ENCODE data around the gene RPL10A.
"Not testable (repeated sequence)": the region's sequence is repeated elsewhere in the genome, so short reads cannot be mapped to it uniquely, and the experiment has no call there.

Gene RPL10A

GRCh38 chr6:35515939-35516338 lies 47.7 kb downstream of the RPL10A start:
- DNase-seq = not testable (repeated sequence)

DNA sequence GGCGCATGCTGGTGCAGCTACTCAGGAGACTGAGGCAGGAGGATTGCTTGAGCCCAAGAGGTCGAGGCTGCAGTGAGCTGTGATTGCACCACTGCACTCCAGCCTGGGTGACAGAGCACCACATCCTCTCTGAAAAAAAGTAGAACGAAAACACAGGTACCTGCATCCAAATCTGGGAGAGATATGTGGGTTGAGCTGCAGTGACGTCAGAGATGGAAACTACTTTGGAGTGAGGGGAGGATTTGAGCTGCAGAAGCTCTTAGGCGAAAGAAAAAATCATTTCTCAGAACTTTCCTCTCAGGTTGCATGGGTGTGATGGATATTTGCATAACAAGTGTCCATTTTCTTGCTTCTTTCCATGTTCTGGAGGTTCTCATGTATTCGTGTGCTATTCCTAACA lies 48.5 kb downstream of the RPL10A start:
- DNase-seq = no peak

- DNase-seq = not testable (repeated sequence)
Observed at GRCh38 chr6:35517978-35518377, 49.8 kb downstream of the RPL10A start.

- no peak for DNase-seq
Observed at GRCh38 chr6:35518566-35519312, 50.5 kb downstream of the RPL10A start.

DNA sequence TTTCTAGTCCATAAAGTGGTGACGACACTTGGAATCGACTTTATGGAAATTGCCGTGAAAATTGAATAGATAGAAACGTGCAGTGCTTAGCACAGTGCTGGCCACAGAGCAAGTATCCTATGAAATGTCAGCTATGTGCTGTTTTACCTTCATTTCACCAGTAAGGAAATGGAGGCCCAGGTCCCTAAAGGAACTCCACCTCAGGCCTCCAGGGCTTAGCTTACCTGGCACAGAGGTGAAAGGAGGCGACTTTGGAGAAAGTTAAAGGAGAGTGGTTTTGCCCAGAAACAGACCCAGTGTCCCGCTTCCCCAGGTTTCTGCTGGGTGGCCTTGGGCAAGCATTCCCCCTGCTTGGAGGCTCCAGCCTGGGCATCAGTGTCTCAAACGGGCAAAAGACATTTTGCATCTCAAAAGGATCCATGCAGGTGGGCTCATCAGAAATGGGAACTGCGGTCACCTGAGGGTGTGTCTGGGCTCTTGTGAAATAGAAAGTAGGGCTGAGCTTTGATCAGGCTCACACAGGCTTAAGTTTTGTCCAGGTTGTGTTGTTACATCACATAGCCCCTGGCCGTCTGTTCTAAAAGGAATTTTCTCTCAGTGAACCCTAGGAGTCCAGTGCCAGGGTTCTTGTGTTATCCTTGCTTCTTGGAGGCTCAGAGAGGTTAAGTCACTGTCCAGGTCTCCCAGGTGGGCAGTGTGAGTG lies 51.3 kb downstream of the RPL10A start:
- DNase-seq = no peak
